GM06990 (cell line): ENCODE data around the gene AMFR.

Experiments
- DNase-seq: peaks from one replicate; pipeline ENCODE4 v3.0.0-alpha.2; 2011; ENCODE audit not compliant: insufficient read length; ENCODE audit errors: extremely low read depth
- H3K27me3 ChIP-seq: replicated peaks from 2 replicates; pipeline ENCODE4 v1.6.0; 2011; ENCODE audit warnings: low read length; ENCODE audit not compliant: control insufficient read depth, insufficient read depth
- H3K36me3 ChIP-seq: 2 replicates; pipeline ENCODE4 v1.5.1; 2011; ENCODE audit warnings: low read length; ENCODE audit not compliant: control insufficient read depth, insufficient read depth
- H3K4me3 ChIP-seq: replicated peaks from 2 replicates; pipeline ENCODE4 v1.5.1; 2011; ENCODE audit warnings: low read depth, mild to moderate bottlenecking, control low read depth, low read length
- CTCF ChIP-seq: IDR thresholded peaks from 2 replicates; pipeline ENCODE4 v1.5.1; 2011; ENCODE audit warnings: low read length, control low read depth, mild to moderate bottlenecking, inconsistent platforms; ENCODE audit not compliant: insufficient read depth, poor library complexity, severe bottlenecking

AMFR gene

DNA sequence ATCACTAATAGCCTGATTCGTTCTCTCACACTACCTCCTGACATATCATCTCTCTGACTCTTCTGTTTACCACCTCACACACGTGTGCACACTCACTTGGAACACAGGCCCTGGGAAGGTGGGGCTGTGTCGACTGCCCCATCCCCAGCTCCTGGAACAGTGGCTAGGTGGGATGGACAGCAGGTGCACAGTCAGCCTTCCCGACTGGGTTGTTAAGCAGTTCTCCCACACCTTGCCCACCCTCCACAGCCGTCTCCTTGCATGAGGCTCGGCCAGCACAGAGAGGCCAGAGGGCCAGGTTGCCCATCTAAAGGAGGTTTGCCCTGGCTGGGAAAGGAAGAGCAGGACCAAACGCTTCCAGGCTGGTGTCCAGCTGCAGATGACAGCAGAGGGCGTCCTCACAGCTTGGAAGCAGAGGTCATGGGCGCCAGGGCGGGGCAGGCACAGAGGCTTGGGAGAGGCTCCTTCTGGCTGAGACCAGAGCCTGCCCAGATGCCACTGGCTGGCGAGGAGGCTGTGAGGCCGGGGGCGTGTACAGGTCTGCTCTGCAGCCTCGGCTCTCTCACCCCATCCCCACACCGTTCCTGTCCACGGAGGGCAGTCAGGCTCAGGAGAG is 92.8 kb downstream of the AMFR start:
- DNase-seq, result no peak
- peak; percentile 19 for TF ChIP-seq CTCF
- H3K4me3 ChIP-seq, result no peak overlapping the region
- H3K27me3 ChIP-seq, result no peaks in the 10 kb centered on the region; the same call in 1 of the 2 replicates
- no peaks in the 10 kb centered on the region for H3K36me3 ChIP-seq

DNA sequence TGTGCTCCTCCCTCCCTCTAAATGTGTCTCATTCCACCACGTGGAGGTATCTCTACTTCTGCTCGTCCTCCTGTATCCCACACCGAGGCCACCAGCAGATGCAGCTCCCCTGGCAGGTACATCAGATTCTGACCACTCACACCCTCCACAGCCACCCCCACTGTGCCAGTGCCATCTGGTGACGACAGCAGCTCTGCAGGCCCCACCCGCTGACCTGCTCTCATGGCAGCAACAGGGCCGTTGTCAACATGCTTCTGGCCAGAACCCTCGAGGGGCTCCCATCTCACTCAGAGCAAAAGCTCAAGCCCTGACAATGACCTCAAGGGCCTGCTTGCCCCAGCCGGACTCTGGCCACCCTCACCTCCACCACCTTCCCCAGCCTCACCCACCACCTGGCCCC is 93.4 kb downstream of the AMFR start:
- no peaks in the 10 kb centered on the region; the same call in 1 of the 2 replicates for H3K27me3 ChIP-seq
- no peak for DNase-seq

DNA sequence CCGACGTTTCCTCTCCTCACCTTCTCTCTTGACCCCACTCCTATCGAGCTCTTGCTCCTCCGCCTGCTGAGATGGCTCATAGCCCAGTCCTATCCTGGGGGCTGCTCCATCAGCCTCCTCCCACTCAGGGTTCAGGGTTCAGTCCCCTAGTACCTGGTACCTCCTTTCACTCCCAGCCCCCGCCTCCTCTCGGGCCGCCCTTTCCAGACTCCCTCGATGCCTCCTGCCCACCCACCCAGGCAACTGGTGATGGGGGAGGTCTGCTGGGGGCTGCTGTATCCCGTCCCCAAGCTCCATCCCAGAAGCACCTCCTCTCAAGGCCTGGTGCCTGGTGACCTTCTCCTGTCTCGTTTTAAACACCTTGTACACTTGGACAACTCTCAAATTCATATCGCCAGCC is 93.9 kb downstream of the AMFR start:
- Histone ChIP-seq H3K27me3 (no peaks in the 10 kb centered on the region; the same call in 1 of the 2 replicates), H3K4me3 (no peak overlapping the region), H3K36me3 (no peaks in the 10 kb centered on the region)
- TF ChIP-seq CTCF, result no peak
- no peak for DNase-seq

More for the DNA sequence above, 93.4 kb downstream of the AMFR start:
- H3K36me3 ChIP-seq, result no peaks in the 10 kb centered on the region
- no peak for TF ChIP-seq CTCF
- H3K4me3 ChIP-seq, result no peak overlapping the region

DNA sequence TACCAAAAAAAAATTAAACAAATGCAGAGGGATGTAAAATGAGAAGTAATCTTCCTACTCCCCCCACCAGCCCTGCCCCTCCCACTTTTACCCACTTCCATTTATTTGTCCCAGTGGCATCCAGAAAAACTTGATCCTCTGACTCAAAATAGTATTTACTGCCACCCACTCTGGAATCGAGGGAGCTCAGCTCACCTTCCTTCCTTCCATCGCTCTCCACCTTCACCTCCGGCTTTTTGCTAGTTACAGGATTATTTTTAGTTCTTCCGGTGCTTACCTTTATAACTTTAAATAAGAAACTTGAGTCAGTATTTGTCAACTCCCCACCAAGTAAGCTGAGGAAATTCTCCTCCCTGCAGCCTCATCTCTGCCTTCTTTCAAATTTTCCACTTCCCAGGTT is 94.9 kb downstream of the AMFR start:
- no peak overlapping the region for H3K4me3 ChIP-seq
- DNase-seq, result no peak
- H3K27me3 ChIP-seq, result no peaks in the 10 kb centered on the region; the same call in 1 of the 2 replicates
- H3K36me3 ChIP-seq, result no peaks in the 10 kb centered on the region
- no peak for TF ChIP-seq CTCF

DNA sequence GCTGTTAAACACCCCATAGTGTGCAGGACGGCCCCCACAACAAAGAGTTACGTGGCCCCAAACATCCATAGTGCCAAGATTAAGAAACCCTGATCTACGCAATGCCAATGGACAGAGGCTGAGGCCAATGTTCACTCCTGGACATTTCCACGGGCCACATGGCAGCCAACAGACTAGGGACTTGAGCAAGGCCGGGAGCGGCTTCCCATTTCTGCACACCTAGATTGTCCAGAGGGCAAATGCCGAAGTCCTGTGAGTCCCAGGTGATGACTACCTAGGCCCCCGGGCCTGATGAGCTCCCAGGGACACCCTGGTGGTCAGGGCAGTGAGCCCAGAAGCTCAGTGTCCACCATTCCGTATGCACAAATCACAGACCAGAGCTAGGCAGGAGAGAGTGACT is 95.5 kb downstream of the AMFR start:
- Histone ChIP-seq H3K4me3 (no peak overlapping the region), H3K27me3 (no peaks in the 10 kb centered on the region; the same call in 1 of the 2 replicates)

More for the DNA sequence above, 95.5 kb downstream of the AMFR start:
- no peak for TF ChIP-seq CTCF
- no peak for DNase-seq
- H3K36me3 ChIP-seq, result no peaks in the 10 kb centered on the region
